ENCODE measurements around the gene MARS1.
"Not testable (repeated sequence)": the region's sequence is repeated elsewhere in the genome, so short reads cannot be mapped to it uniquely, and the experiment has no call there.

MARS1 gene

GRCh38 chr12:57551637-57552305, 63.9 kb downstream of the MARS1 start:
- DNase-seq (ENCODE audit: low spot score) = no peak

- DNase-seq (ENCODE audit: low spot score) = no peak
Observed at GRCh38 chr12:57552306-57552651, 64.4 kb downstream of the MARS1 start.

- DNase-seq (ENCODE audit: low spot score) = no peak
Observed at GRCh38 chr12:57552835-57553313, 65.0 kb downstream of the MARS1 start.

GRCh38 chr12:57553343-57554202, 65.7 kb downstream of the MARS1 start:
- DNase-seq (ENCODE audit: low spot score) = no peak

- DNase-seq (ENCODE audit: low spot score) = no peak
Observed at GRCh38 chr12:57554453-57554852, 66.6 kb downstream of the MARS1 start.

GRCh38 chr12:57554897-57555296, 67.0 kb downstream of the MARS1 start:
- no peak for DNase-seq (ENCODE audit: low spot score)

GRCh38 chr12:57558864-57559263, 71.0 kb downstream of the MARS1 start:
- DNase-seq (ENCODE audit: low spot score) = no peak

- DNase-seq (ENCODE audit: low spot score) = no peak
Observed at GRCh38 chr12:57560516-57560915, 72.6 kb downstream of the MARS1 start.

GRCh38 chr12:57561117-57561516, 73.2 kb downstream of the MARS1 start:
- DNase-seq (ENCODE audit: low spot score) = not testable (repeated sequence)

GRCh38 chr12:57563358-57563757, 75.5 kb downstream of the MARS1 start:
- no peak for DNase-seq (ENCODE audit: low spot score)

- DNase-seq (ENCODE audit: low spot score) = no peak
Observed at GRCh38 chr12:57564178-57564740, 76.4 kb downstream of the MARS1 start.
